PC-3 (cell line): ENCODE results near the gene PCNT.

Experiments
- EZH2 ChIP-seq: fragments of 300-600 bp; sonication (generic); IDR thresholded peaks from one replicate; pipeline ENCODE4 v1.6.1; 2017; ENCODE audit warnings: antibody characterized with exemption, mild to moderate bottlenecking, low read length; ENCODE audit not compliant: unreplicated experiment
- EZH2phosphoT487 ChIP-seq: fragments of 300-600 bp; sonication (generic); IDR thresholded peaks from 2 replicates; pipeline ENCODE4 v1.6.1; 2018; ENCODE audit warnings: mild to moderate bottlenecking, antibody characterized with exemption, low read length, borderline replicate concordance
- TF ChIP-seq, protein P1 (sequence below): fragments of 300-600 bp; sonication (generic); conservative IDR thresholded peaks from 2 replicates; pipeline ENCODE4 v1.5.1; 2017; ENCODE audit warnings: antibody characterized with exemption, low read depth, mild to moderate bottlenecking, low read length

DNA sequence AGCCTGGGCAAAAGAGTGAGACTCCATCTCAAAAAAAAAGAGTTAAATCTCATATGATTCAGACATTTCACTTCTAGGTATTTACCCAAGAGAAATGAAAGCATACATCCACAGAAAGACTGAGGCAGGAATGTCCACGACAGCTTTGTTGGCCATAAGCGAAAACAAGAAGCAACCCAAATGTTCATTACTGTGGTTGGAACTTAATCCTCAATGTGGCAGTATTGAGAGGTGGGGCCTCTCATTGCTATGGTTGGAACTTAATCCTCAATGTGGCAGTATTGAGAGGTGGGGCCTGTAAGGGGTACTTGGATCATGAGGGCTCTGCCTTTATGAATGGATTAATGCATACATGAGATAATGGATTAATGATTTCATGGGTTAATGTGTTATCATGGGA is 15.5 kb upstream of the PCNT start:
- TF ChIP-seq, protein P1, sequence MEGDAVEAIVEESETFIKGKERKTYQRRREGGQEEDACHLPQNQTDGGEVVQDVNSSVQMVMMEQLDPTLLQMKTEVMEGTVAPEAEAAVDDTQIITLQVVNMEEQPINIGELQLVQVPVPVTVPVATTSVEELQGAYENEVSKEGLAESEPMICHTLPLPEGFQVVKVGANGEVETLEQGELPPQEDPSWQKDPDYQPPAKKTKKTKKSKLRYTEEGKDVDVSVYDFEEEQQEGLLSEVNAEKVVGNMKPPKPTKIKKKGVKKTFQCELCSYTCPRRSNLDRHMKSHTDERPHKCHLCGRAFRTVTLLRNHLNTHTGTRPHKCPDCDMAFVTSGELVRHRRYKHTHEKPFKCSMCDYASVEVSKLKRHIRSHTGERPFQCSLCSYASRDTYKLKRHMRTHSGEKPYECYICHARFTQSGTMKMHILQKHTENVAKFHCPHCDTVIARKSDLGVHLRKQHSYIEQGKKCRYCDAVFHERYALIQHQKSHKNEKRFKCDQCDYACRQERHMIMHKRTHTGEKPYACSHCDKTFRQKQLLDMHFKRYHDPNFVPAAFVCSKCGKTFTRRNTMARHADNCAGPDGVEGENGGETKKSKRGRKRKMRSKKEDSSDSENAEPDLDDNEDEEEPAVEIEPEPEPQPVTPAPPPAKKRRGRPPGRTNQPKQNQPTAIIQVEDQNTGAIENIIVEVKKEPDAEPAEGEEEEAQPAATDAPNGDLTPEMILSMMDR = no peak
- TF ChIP-seq EZH2 (no peak), EZH2phosphoT487 (no peak)
